HepG2 (cell line): ENCODE data around the gene CLASRP. TPM values are rescaled to one million over a fixed set of nuclear protein-coding genes. Genes with fewer than 3 reads are reported as not detected.

Experiments
- FOXJ3 ChIP-seq: sonication (generic); formaldehyde crosslinking; IDR thresholded peaks from 2 replicates; pipeline ENCODE4 v1.4.0; 2020; ENCODE audit warnings: missing genetic modification reagents, mild to moderate bottlenecking, borderline replicate concordance
- GTF2F1 ChIP-seq: fragments of 150-350 bp; IDR thresholded peaks from 2 replicates; pipeline ENCODE4 v1.6.1; 2014; ENCODE audit warnings: low read length
- MTF1 ChIP-seq: sonication (generic); formaldehyde crosslinking; IDR thresholded peaks from 2 replicates; pipeline ENCODE4 v1.5.0; 2020; ENCODE audit warnings: missing genetic modification reagents
- NR3C1 ChIP-seq: sonication (generic); formaldehyde crosslinking; IDR thresholded peaks from 2 replicates; pipeline ENCODE4 v1.4.0; 2020; ENCODE audit warnings: missing genetic modification reagents
- NRL ChIP-seq: sonication (generic); formaldehyde crosslinking; IDR thresholded peaks from 2 replicates; pipeline ENCODE4 v1.5.0; 2020; ENCODE audit warnings: missing genetic modification reagents, mild to moderate bottlenecking, moderate library complexity, borderline replicate concordance
- SMARCE1 ChIP-seq: fragments of 450-650 bp; IDR thresholded peaks from 2 replicates; pipeline ENCODE4 v1.6.1; 2017; ENCODE audit warnings: borderline replicate concordance
- SP2 ChIP-seq: sonication (generic); formaldehyde crosslinking; IDR thresholded peaks from 2 replicates; pipeline ENCODE4 v1.5.1; 2020; ENCODE audit warnings: mild to moderate bottlenecking, missing genetic modification reagents
- TCF7L2 ChIP-seq: IDR thresholded peaks from 2 replicates; pipeline ENCODE4 v1.6.1; 2011; ENCODE audit warnings: mild to moderate bottlenecking, low read depth, low read length, moderate library complexity
- ZMYM3 ChIP-seq: sonication (generic); formaldehyde crosslinking; IDR thresholded peaks from 2 replicates; pipeline ENCODE4 v1.5.1; 2020; ENCODE audit warnings: mild to moderate bottlenecking, missing genetic modification reagents
- ZNF333 ChIP-seq: sonication (generic); formaldehyde crosslinking; IDR thresholded peaks from 2 replicates; pipeline ENCODE4 v1.4.0; 2020; ENCODE audit warnings: mild to moderate bottlenecking, missing genetic modification reagents, borderline replicate concordance
- ZNF33A ChIP-seq: sonication (generic); formaldehyde crosslinking; IDR thresholded peaks from 2 replicates; pipeline ENCODE4 v1.5.1; 2020; ENCODE audit warnings: missing genetic modification reagents, mild to moderate bottlenecking, moderate library complexity, borderline replicate concordance
- ZNF44 ChIP-seq: sonication (generic); formaldehyde crosslinking; IDR thresholded peaks from 2 replicates; pipeline ENCODE4 v1.5.1; 2020; ENCODE audit warnings: mild to moderate bottlenecking, missing genetic modification reagents
- ZNF546 ChIP-seq: sonication (generic); formaldehyde crosslinking; conservative IDR thresholded peaks from 2 replicates; pipeline ENCODE4 v1.8.1; 2023; ENCODE audit warnings: mild to moderate bottlenecking, missing genetic modification reagents
- polyA plus RNA-seq, 8 experiments: library from polyadenylated mRNA; depleted of rRNA in 3 of 8; stranded (reverse) in 7 of 8; unstranded in 1 of 8; fragments of >200 nt; fragmentation: Illumina TruSeq in 4 of 8; extraction: Trizol in 4 of 8; gene quantifications; 2 replicates each; pipeline versions ENCODE4 v1.2.1 to v1.2.3, GENCODE V29; 2011 to 2016; ENCODE audit warnings: low read depth in 4 of 8, missing spikeins in 1 of 8, mixed read lengths in 1 of 8; ENCODE audit not compliant: insufficient read depth in 1 of 8
- total RNA-seq, 5 experiments: library from RNA; depleted of rRNA; stranded (reverse); fragments of >200 nt; fragmentation: Illumina TruSeq; extraction: Trizol; gene quantifications; 2 replicates each; pipeline ENCODE4 v1.2.3, GENCODE V29; 2016; ENCODE audit warnings: low read depth in 1 of 5
- TF ChIP-seq, protein P1 (sequence below): sonication (generic); formaldehyde crosslinking; IDR thresholded peaks from 2 replicates; pipeline ENCODE4 v1.9.0; 2021; ENCODE audit warnings: missing genetic modification reagents, borderline replicate concordance
- TF ChIP-seq, protein P2 (sequence below): IDR thresholded peaks from 2 replicates; pipeline ENCODE4 v1.6.1; 2016; ENCODE audit warnings: control low read depth
- TF ChIP-seq, protein P3 (sequence below): sonication (generic); formaldehyde crosslinking; IDR thresholded peaks from 2 replicates; pipeline ENCODE4 v1.5.0; 2020; ENCODE audit warnings: missing genetic modification reagents
- TF ChIP-seq, protein P4 (sequence below): sonication (generic); formaldehyde crosslinking; IDR thresholded peaks from 2 replicates; pipeline ENCODE4 v1.9.0; 2021; ENCODE audit warnings: missing genetic modification reagents, borderline replicate concordance
- TF ChIP-seq, protein P5 (sequence below): sonication (generic); formaldehyde crosslinking; IDR thresholded peaks from 2 replicates; pipeline ENCODE4 v1.4.0; 2020; ENCODE audit warnings: low read depth, mild to moderate bottlenecking, missing genetic modification reagents
- TF ChIP-seq, protein P6 (sequence below): sonication (generic); formaldehyde crosslinking; IDR thresholded peaks from 2 replicates; pipeline ENCODE4 v1.9.0; 2021; ENCODE audit warnings: missing genetic modification reagents, mild to moderate bottlenecking, borderline replicate concordance

The CLASRP gene
- total and polyA plus RNA-seq, 2 of the 13 experiments (the other 11 are each of a cell fraction or from before 2014, with no cell fraction given), result 32.0 to 51.4 TPM

DNA sequence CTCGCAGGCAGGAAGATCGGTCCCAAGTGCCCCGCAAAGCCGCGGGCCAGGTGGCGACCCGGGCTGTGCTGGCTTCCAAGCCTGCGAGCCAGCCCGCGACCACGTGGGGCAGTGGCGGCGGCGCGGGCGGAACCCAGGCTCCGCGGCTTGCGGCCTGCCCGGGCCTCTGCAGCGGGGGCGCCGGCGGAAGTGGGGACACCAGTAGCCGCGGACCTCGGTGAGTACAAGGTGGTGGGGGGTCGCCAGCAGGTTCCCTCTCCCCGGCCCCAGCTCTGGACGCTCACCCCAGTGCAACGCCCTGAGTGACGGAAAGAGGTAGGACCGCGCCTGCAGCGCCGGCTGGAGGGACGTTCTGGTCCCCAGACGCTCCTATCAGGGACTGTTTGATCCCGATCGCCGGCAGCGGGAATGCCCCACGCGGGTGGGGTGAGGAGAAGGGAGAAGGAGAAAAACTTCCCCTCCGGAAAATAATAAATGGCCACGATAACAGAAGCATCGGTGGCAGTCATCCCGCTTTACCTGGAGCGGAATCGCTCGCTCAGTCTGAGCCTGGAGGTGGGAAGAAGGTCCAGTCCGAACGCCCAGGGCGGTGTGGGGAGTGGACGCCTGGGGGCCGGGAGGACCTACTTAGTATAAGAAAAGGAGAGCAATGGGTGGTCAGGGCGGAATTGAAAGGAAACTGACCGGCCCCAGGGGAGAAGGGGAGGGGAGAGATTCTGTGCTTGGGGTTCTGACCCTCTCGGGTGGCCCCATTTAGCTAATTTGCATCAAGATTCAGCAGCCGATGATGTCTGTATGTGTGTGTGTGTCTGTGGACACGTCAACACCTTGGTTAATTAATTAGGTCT is 40.4 kb downstream of the CLASRP start, which contains the start of gene GEMIN7 (continued):
- TF ChIP-seq ZNF546 (peak; percentile 70; the same call in 1 of the 2 replicates), ZNF33A (CRISPR knock-in tag) (peak; percentile 51; the same call in 1 of the 2 replicates), ZNF333 (CRISPR knock-in tag) (no peak), MTF1 (CRISPR knock-in tag) (0 out of 2 replicates have a peak, but pooled peaks have one; percentile 86), TCF7L2 (no peak), SP2 (CRISPR knock-in tag) (peak; percentile 60), NR3C1 (CRISPR knock-in tag) (no peak), ZMYM3 (CRISPR knock-in tag) (no peak), ZNF44 (no peak), NRL (peak; percentile 28; the same call in 1 of the 2 replicates), SMARCE1 (no peak), GTF2F1 (no peak), FOXJ3 (CRISPR knock-in tag) (peak; percentile 54; the same call in 1 of the 2 replicates)
- TF ChIP-seq, protein P1, sequence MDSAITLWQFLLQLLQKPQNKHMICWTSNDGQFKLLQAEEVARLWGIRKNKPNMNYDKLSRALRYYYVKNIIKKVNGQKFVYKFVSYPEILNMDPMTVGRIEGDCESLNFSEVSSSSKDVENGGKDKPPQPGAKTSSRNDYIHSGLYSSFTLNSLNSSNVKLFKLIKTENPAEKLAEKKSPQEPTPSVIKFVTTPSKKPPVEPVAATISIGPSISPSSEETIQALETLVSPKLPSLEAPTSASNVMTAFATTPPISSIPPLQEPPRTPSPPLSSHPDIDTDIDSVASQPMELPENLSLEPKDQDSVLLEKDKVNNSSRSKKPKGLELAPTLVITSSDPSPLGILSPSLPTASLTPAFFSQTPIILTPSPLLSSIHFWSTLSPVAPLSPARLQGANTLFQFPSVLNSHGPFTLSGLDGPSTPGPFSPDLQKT (CRISPR knock-in tag), result peak; percentile 90
- TF ChIP-seq, protein P2, sequence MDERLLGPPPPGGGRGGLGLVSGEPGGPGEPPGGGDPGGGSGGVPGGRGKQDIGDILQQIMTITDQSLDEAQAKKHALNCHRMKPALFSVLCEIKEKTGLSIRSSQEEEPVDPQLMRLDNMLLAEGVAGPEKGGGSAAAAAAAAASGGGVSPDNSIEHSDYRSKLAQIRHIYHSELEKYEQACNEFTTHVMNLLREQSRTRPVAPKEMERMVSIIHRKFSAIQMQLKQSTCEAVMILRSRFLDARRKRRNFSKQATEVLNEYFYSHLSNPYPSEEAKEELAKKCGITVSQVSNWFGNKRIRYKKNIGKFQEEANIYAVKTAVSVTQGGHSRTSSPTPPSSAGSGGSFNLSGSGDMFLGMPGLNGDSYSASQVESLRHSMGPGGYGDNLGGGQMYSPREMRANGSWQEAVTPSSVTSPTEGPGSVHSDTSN, result no peak
- TF ChIP-seq, protein P3, sequence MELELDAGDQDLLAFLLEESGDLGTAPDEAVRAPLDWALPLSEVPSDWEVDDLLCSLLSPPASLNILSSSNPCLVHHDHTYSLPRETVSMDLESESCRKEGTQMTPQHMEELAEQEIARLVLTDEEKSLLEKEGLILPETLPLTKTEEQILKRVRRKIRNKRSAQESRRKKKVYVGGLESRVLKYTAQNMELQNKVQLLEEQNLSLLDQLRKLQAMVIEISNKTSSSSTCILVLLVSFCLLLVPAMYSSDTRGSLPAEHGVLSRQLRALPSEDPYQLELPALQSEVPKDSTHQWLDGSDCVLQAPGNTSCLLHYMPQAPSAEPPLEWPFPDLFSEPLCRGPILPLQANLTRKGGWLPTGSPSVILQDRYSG (CRISPR knock-in tag), result peak; percentile 96
- TF ChIP-seq, protein P4, sequence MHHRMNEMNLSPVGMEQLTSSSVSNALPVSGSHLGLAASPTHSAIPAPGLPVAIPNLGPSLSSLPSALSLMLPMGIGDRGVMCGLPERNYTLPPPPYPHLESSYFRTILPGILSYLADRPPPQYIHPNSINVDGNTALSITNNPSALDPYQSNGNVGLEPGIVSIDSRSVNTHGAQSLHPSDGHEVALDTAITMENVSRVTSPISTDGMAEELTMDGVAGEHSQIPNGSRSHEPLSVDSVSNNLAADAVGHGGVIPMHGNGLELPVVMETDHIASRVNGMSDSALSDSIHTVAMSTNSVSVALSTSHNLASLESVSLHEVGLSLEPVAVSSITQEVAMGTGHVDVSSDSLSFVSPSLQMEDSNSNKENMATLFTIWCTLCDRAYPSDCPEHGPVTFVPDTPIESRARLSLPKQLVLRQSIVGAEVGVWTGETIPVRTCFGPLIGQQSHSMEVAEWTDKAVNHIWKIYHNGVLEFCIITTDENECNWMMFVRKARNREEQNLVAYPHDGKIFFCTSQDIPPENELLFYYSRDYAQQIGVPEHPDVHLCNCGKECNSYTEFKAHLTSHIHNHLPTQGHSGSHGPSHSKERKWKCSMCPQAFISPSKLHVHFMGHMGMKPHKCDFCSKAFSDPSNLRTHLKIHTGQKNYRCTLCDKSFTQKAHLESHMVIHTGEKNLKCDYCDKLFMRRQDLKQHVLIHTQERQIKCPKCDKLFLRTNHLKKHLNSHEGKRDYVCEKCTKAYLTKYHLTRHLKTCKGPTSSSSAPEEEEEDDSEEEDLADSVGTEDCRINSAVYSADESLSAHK (CRISPR knock-in tag), result no peak
- TF ChIP-seq, protein P5, sequence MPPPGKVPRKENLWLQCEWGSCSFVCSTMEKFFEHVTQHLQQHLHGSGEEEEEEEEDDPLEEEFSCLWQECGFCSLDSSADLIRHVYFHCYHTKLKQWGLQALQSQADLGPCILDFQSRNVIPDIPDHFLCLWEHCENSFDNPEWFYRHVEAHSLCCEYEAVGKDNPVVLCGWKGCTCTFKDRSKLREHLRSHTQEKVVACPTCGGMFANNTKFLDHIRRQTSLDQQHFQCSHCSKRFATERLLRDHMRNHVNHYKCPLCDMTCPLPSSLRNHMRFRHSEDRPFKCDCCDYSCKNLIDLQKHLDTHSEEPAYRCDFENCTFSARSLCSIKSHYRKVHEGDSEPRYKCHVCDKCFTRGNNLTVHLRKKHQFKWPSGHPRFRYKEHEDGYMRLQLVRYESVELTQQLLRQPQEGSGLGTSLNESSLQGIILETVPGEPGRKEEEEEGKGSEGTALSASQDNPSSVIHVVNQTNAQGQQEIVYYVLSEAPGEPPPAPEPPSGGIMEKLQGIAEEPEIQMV (CRISPR knock-in tag), result peak; percentile 90; the same call in 1 of the 2 replicates
- TF ChIP-seq, protein P6, sequence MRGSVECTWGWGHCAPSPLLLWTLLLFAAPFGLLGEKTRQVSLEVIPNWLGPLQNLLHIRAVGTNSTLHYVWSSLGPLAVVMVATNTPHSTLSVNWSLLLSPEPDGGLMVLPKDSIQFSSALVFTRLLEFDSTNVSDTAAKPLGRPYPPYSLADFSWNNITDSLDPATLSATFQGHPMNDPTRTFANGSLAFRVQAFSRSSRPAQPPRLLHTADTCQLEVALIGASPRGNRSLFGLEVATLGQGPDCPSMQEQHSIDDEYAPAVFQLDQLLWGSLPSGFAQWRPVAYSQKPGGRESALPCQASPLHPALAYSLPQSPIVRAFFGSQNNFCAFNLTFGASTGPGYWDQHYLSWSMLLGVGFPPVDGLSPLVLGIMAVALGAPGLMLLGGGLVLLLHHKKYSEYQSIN (CRISPR knock-in tag), result no peak
